Small intestine (tissue), 7 donors: ENCODE results near the gene PCYT2. TPM values are rescaled to one million over a fixed set of nuclear protein-coding genes. Genes with fewer than 3 reads are reported as not detected.
"Not testable (repeated sequence)": the region's sequence is repeated elsewhere in the genome, so short reads cannot be mapped to it uniquely, and the experiment has no call there.

Experiments used
- DNase-seq, 2 donors: peaks; one replicate each; pipeline versions ENCODE4 v3.0.0 to v3.0.0-alpha.2; 2013
- FAIRE-seq: peaks from 2 replicates; lab custom pipeline; 2012; peaks lifted over from hg19 to GRCh38; lab: Jason Lieb, UNC
- H3K27ac ChIP-seq, 3 donors: one replicate each; pipeline ENCODE4 v1.5.1; 2013; ENCODE audit warnings: low read length in 2 of 3, mild to moderate bottlenecking in 2 of 3, control low read depth in 1 of 3, inconsistent platforms in 1 of 3, low read depth in 1 of 3, moderate library complexity in 1 of 3
- H3K27me3 ChIP-seq, 3 donors: one replicate each; pipeline ENCODE4 v1.6.1; 2013; ENCODE audit warnings: low read length in 3 of 3, inconsistent platforms in 1 of 3; ENCODE audit not compliant: control insufficient read depth in 3 of 3, insufficient read depth in 3 of 3
- H3K36me3 ChIP-seq, 3 donors: one replicate each; pipeline ENCODE4 v1.6.1; 2013; ENCODE audit warnings: low read length in 3 of 3, inconsistent platforms in 1 of 3, low read depth in 1 of 3, mild to moderate bottlenecking in 1 of 3, moderate library complexity in 1 of 3; ENCODE audit not compliant: control insufficient read depth in 3 of 3, insufficient read depth in 2 of 3
- H3K4me1 ChIP-seq, 3 donors: one replicate each; pipeline ENCODE4 v1.6.1; 2013; ENCODE audit warnings: low read length in 2 of 3, inconsistent platforms in 1 of 3, low read depth in 1 of 3, mild to moderate bottlenecking in 1 of 3, moderate library complexity in 1 of 3; ENCODE audit not compliant: control insufficient read depth in 3 of 3, insufficient read depth in 2 of 3
- H3K4me3 ChIP-seq, 3 donors: one replicate each; pipeline ENCODE4 v1.5.1; 2013; ENCODE audit warnings: low read length in 3 of 3, control low read depth in 1 of 3, inconsistent platforms in 1 of 3, low read depth in 1 of 3, mild to moderate bottlenecking in 1 of 3, moderate library complexity in 1 of 3
- H3K9me3 ChIP-seq, 2 donors: one replicate each; pipeline ENCODE4 v1.6.1; 2013; ENCODE audit warnings: low read depth in 1 of 2, low read length in 1 of 2; ENCODE audit not compliant: control insufficient read depth in 2 of 2, insufficient read depth in 1 of 2
- WGBS, 3 donors: extraction: QIAGEN DNeasy Blood & Tissue Kit; methylation state at CpG; one replicate each; pipeline ENCODE4 v1.1.7; 2013; 5-methylcytosine and 5-hydroxymethylcytosine counted together
- polyA plus RNA-seq, 4 donors: library from polyadenylated mRNA; stranded (reverse) in 3 of 4; unstranded in 1 of 4; fragments of 200-250 nt in 3 of 4; fragments of 120-200 nt in 1 of 4; gene quantifications; one replicate each; pipeline versions ENCODE4 v1.2.1 to v1.2.3, GENCODE V29; 2013
- donor health status: healthy with polysubstance abuse.
- donor health status: control.
- donor health status: control.
- donor health status: Bipolar disorder and iron deficiency.
- donor health status: healthy.

The PCYT2 gene
- polyA plus RNA-seq, 4 donors = 32.6 to 303 (median 174) TPM

DNA sequence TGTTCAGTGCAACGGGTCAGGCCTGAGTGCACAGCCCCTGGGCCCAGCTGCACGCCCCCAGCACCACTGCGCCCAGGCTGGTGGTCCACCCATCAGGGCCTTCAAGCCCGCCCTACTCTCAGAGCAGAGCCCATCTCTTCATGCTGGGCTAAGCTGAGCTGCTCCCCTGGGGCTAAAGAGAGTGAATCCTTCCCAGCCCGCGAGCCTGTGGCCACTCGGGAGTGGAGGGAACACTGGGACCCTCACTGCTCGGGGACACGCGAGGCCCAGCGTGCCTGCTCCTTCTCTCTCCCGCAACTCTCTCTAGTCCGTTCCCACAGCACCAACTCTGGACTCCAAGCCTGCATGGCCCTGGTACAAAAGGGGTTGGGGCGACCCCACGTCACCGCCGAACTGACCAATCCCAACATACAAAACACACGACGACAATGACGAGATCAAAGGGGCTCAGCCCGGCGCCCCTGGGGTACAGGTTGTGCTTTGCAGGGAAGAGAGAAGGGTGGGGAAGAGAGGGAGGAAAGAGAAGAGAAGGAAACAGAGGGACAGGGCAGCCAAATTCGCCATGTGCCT is 10.9 kb upstream of the PCYT2 start:
- H3K4me1 ChIP-seq = peaks cover 16 to 58% (median 17%) of the 10 kb centered on the region in 3 donors
- no peak for FAIRE-seq
- H3K9me3 ChIP-seq = no peaks in the 10 kb centered on the region
- peaks cover 0 to 61% (median 2%) of the 10 kb centered on the region in 3 donors for H3K36me3 ChIP-seq
- peak overlapping the region in 1 of 3 donors; percentile 13 for H3K27ac ChIP-seq
- H3K4me3 ChIP-seq = no peak overlapping the region
- 92 to 96% (median 94%) methylated on average over 23 of the region's 23 CpGs for WGBS, 3 donors
- H3K27me3 ChIP-seq = no peaks in the 10 kb centered on the region
- DNase-seq = no peak

GRCh38 chr17:81921537-81921862 is 10.3 kb upstream of the PCYT2 start:
- WGBS, 3 donors = 48 to 84% (median 77%) methylated on average over 3 of the region's 3 CpGs

DNA sequence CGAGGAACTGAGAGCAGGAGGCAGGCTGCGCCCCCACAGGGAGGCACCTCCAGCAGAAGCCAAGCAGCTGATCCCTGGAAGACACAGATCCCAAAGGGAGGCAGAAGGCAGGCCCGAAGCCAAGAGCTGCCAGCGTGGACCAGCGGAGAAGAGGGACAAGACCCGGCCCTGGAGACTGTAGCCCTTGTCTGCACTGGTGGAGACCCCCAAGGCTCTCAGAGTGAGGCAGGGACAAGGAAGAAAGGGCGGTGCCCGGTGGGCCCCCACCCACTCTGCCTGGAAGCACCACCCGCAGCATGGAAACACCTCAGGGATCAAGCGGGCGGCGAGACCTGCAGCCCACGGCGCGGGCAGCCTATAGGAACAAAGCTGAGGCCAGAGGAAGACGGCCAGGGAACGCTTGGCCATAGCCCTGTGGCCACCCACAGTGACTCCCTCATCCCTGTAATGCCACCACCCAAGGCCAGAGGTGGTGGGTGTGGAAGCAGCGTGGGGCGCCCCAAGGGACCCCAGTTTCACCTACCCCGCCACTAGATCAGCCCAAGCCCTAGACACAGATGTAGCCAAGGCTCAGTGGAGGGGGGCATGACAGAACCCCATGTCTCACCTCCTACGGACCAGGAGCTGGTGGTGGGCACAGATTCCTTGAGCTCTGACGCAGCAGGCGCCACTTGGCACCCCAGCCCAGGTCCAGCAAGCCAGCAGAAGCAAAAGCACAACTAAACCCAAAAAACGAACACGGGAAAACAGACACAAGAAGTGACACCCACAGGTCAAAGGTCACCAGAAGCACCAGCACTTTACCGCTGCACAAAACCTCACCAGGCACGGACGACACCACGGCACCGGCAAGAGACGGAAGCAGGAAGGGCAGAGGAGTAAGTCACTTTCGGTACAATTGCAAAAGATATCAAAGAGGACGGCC is 9.7 kb upstream of the PCYT2 start:
- WGBS, 3 donors = 74 to 87% (median 78%) methylated on average over 33 of the region's 33 CpGs
- Histone ChIP-seq H3K9me3 (no peaks in the 10 kb centered on the region), H3K4me1 (peaks cover 16 to 61% (median 22%) of the 10 kb centered on the region in 3 donors), H3K27me3 (no peaks in the 10 kb centered on the region), H3K4me3 (no peak overlapping the region), H3K27ac (peak overlapping the region in 2 of 3 donors; percentile 14 to 48), H3K36me3 (peaks cover 0 to 64% (median 2%) of the 10 kb centered on the region in 3 donors)
- DNase-seq = peak in 1 of 2 donors; percentile 58
- no peak for FAIRE-seq

More at GRCh38 chr17:81921537-81921862, 10.3 kb upstream of the PCYT2 start:
- Histone ChIP-seq H3K9me3 (no peaks in the 10 kb centered on the region), H3K27ac (no peak overlapping the region), H3K4me1 (peaks cover 16 to 61% (median 22%) of the 10 kb centered on the region in 3 donors), H3K27me3 (no peaks in the 10 kb centered on the region), H3K36me3 (peaks cover 0 to 61% (median 2%) of the 10 kb centered on the region in 3 donors), H3K4me3 (no peak overlapping the region)
- no peak for DNase-seq
- FAIRE-seq = no peak

DNA sequence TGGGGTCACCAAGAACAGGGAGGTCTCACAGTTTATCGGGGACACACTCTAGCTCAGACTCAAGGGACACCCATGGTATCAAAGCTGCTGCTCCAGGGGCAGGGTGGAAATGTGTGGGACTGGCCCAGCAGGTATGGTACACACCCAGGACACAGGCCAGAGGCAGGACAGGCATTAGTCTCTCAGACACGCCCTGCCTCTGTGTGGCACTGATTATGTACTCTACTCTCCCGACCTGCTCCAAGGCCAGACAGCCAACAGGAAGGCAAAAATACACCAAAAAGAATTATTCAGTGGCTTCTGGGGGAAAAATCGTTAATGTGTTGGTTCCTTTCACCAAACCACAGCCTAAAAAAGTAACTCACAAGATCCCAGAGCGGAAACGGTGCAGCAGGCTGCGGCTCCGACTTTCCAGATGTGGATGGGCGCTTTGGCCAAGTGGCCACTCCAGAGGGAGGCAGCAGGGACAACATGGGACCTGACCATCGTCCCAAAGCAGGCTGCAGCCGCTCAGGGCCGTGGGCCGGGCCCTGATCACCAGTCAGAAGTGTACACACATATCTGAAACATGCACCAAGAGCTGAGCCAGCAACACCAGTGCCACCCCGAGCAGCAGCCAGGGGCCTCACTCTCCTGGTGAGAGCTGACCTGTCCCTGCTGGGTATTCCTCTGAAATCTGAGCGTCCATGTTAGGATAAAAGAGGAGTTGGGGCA is 7.8 kb upstream of the PCYT2 start:
- FAIRE-seq (no peak), DNase-seq (peak; percentile 49 to 93)
- H3K27me3 ChIP-seq = no peaks in the 10 kb centered on the region
- no peaks in the 10 kb centered on the region for H3K9me3 ChIP-seq
- H3K27ac ChIP-seq = peak overlapping the region; percentile 80 to 87 (median 86)
- peaks cover 12 to 47% (median 16%) of the 10 kb centered on the region in 3 donors for H3K4me1 ChIP-seq
- H3K36me3 ChIP-seq = peaks cover 2 to 72% (median 12%) of the 10 kb centered on the region in 3 donors
- H3K4me3 ChIP-seq = no peak overlapping the region
- WGBS, 3 donors = 42 to 71% (median 50%) methylated on average over 15 of the region's 15 CpGs

GRCh38 chr17:81918333-81918669 is 7.1 kb upstream of the PCYT2 start:
- peaks cover 8 to 40% (median 12%) of the 10 kb centered on the region in 3 donors for H3K4me1 ChIP-seq
- peaks cover 2 to 72% (median 17%) of the 10 kb centered on the region in 3 donors for H3K36me3 ChIP-seq
- peak overlapping the region in 1 of 3 donors; percentile 24 for H3K4me3 ChIP-seq
- not testable (repeated sequence) for H3K27me3 ChIP-seq, DNase-seq, H3K9me3 ChIP-seq, FAIRE-seq
- 23 to 36% (median 23%) methylated on average over 9 of the region's 9 CpGs for WGBS, 3 donors
- peak overlapping the region; percentile 80 to 87 (median 86) for H3K27ac ChIP-seq

DNA sequence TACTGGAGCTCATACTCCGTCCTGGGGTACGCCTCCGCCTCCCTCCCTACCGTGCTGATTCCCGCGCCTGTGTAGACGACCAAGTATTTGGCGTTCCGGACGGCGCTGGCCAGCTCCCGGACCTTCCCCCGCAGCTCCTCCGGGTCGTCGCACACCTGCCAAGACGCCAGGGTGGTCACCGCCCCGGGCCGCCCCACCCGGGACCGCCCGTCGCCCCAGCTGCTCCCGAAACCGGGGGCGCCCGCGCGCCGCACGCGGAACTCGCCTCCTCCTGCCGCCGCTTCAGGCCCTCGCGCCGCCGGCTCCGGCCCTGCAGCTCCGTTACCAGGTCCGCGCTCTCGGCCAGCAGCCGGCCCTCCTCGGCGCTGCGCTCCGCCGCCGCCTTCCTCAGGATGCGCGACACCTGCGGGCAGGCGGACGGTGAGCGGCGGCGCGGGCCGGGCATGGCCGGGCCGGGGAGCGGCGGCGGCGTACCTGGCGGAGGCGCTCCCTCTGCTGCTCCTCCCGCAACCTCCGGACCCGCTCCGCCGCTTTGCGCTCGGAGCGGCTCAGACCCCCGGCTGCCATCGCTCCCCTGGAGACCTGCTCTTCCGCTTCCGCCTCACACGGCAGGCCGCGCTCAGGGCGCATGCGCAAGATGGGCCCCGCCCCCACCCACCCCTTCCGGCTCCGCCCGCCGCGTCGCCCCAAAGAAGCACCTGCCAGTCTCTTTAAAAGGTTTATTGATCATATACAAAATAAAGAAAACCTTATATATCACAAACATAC is 6.5 kb upstream of the PCYT2 start, which contains the start of gene SIRT7:
TSS of gene SIRT7 (minus strand) at position 612 of the 768 bp plus-strand sequence. CDS start at position 567, 45 bp downstream.
- WGBS, 3 donors = 0 to 1% (median 1%) methylated on average over 69 to 94 of the region's 94 CpGs
- FAIRE-seq = no peak
- Histone ChIP-seq H3K9me3 (no peaks in the 10 kb centered on the region), H3K36me3 (peaks cover 5 to 71% (median 17%) of the 10 kb centered on the region in 3 donors), H3K27ac (peak within 1 kb of the TSS; percentile 80 to 94 (median 86)), H3K4me3 (peak within 1 kb of the TSS; percentile 49 to 91 (median 76)), H3K27me3 (no peaks in the 10 kb centered on the region), H3K4me1 (peaks cover 8 to 35% (median 9%) of the 10 kb centered on the region in 3 donors)
- peak; percentile 85 to 91 for DNase-seq

DNA sequence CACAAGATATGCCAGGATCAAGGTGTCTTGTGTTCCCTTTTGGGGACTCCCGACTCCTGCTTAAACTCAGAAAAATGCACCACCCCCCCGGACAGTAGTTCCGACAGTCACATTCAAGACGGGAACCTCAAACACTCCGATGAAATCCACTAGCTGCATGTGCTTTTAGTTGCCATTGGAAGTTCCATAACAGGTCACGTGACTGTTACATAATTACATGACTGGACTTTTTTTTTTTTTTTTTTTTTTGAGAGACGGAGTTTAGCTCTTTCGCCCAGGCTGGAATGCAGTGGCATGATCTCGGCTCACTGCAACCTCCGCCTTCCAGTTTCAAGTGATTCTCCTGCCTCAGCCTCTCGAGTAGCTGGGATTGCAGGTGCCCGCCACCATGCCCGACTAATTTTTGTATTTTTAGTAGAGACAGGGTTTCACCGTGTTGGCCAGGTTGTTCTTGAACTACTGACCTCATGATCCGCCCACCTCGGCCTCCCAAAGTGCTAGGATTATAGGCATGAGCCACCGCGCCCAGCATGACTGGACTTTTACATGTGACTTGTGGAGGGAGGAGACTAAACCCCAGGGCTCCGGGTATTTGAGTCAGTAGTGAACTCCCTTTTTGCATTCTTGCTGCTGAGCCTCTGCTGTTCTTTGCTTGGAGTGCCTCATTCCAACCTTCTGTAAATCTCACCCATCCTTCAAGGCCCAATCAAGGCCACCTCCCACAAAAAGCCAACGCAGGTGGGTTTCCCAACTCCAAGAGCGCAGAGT is 5.2 kb upstream of the PCYT2 start:
- DNase-seq (peak; percentile 60 to 82), FAIRE-seq (no peak)
- 63 to 75% (median 65%) methylated on average over 21 of the region's 21 CpGs for WGBS, 3 donors
- H3K4me3 ChIP-seq = peak overlapping the region in 2 of 3 donors; percentile 49 to 91
- no peaks in the 10 kb centered on the region for H3K9me3 ChIP-seq
- peaks cover 9 to 73% (median 21%) of the 10 kb centered on the region in 3 donors for H3K36me3 ChIP-seq
- peaks cover 8 to 33% (median 9%) of the 10 kb centered on the region in 3 donors for H3K4me1 ChIP-seq
- H3K27ac ChIP-seq = peak overlapping the region; percentile 35 to 94 (median 52)
- no peaks in the 10 kb centered on the region for H3K27me3 ChIP-seq
